Measurements from ENCODE around the gene STAG1. TPM values are rescaled to one million over a fixed set of nuclear protein-coding genes. Genes with fewer than 3 reads are reported as not detected.

STAG1 gene
- polyA plus RNA-seq, 1 of the 3 experiments (the other 2 are of a cell fraction): 5.5 TPM

GRCh38 chr3:136699271-136699828, 52.8 kb downstream of the STAG1 start:
- no peak overlapping the region for H3K4me3 ChIP-seq (ENCODE audit: low read depth in 2 of 2, low read length in 1 of 2)
- ChIA-PET CTCF (no interaction called here), POLR2A (no interaction called here)
- no peak overlapping the region for H3K9ac ChIP-seq
- H3K79me2 ChIP-seq (ENCODE audit: insufficient read depth): peaks cover 100% of the 10 kb centered on the region
- H3K27me3 ChIP-seq (ENCODE audit: insufficient read depth): no peaks in the 10 kb centered on the region
- H3K36me3 ChIP-seq (replicated peaks in 1 of 2; ENCODE audit: control insufficient read depth in 1 of 2, insufficient read depth in 2 of 2, low read length in 1 of 2): peaks cover 0 to 11% of the 10 kb centered on the region in 2 experiments
- TF ChIP-seq POLR2AphosphoS5 (IDR thresholded peaks at IDR 0.05; ENCODE audit: low read depth, low read length) (no peak), MAX (IDR thresholded peaks at IDR 0.05; ENCODE audit: low read depth) (no peak), REST (IDR thresholded peaks at IDR 0.05; ENCODE audit: low read depth, low read length) (no peak), ELF1 (IDR thresholded peaks at IDR 0.05) (no peak), MXI1 (IDR thresholded peaks at IDR 0.05; ENCODE audit: low read depth, low read length) (no peak), YY1 (IDR thresholded peaks at IDR 0.05; ENCODE audit: low read depth) (no peak), TEAD4 (IDR thresholded peaks at IDR 0.05; ENCODE audit: borderline replicate concordance, insufficient read depth) (no peak), RCOR1 (IDR thresholded peaks at IDR 0.05; ENCODE audit: low read length) (no peak), RFX5 (IDR thresholded peaks at IDR 0.05; ENCODE audit: low read length) (no peak), CTCF (IDR thresholded peaks at IDR 0.05) (no peak), NRF1 (IDR thresholded peaks at IDR 0.05; ENCODE audit: low read depth, low read length) (no peak), GATA2 (CRISPR knock-in tag; IDR thresholded peaks at IDR 0.05) (no peak), GABPA (IDR thresholded peaks at IDR 0.05; ENCODE audit: low read depth) (no peak)
- WGBS (ENCODE audit: low lambda C conversion rate): 95% methylated on average over 5 of the region's 5 CpGs
- no peak overlapping the region for H3K27ac ChIP-seq (ENCODE audit: low read depth in 2 of 2, low read length in 1 of 2)
- DNase-seq: no peak
- H3K9me3 ChIP-seq: no peaks in the 10 kb centered on the region
- no peak overlapping the region for H2AFZ ChIP-seq (ENCODE audit: low read depth)
- no peak overlapping the region for H3K4me2 ChIP-seq
- H4K20me1 ChIP-seq (ENCODE audit: insufficient read depth): peaks cover 19% of the 10 kb centered on the region
- H3K9me2 ChIP-seq: no peaks in the 10 kb centered on the region
- no peaks in the 10 kb centered on the region for H3K4me1 ChIP-seq (ENCODE audit: control insufficient read depth in 1 of 2, insufficient read depth in 2 of 2, low read depth in 1 of 2, low read length in 1 of 2)
- H3F3A ChIP-seq (replicated peaks; ENCODE audit: insufficient read depth): no peaks in the 10 kb centered on the region
